Endodermal cell (in vitro differentiated cells): ENCODE measurements around the gene SREK1. TPM values are rescaled to one million over a fixed set of nuclear protein-coding genes. Genes with fewer than 3 reads are reported as not detected.

Experiments used
- DNase-seq: peaks from one replicate; pipeline ENCODE4 v3.0.0-alpha.2; 2017
- H3K27ac ChIP-seq: 2 replicates; pipeline ENCODE4 v1.5.1; 2013; ENCODE audit warnings: mild to moderate bottlenecking, low read depth, low read length, moderate library complexity
- H3K27me3 ChIP-seq: 2 replicates; pipeline ENCODE4 v1.6.1; 2013; ENCODE audit warnings: mild to moderate bottlenecking, low read length, moderate library complexity; ENCODE audit not compliant: insufficient read depth, control insufficient read depth, poor library complexity, severe bottlenecking
- H3K36me3 ChIP-seq: 2 replicates; pipeline ENCODE4 v1.7.0; 2013; ENCODE audit warnings: mild to moderate bottlenecking, low read length, moderate library complexity; ENCODE audit not compliant: control insufficient read depth, insufficient read depth
- H3K4me1 ChIP-seq: one replicate; pipeline ENCODE4 v1.7.0; 2013; ENCODE audit warnings: low read length; ENCODE audit not compliant: control insufficient read depth, insufficient read depth
- H3K4me3 ChIP-seq: 2 replicates; pipeline ENCODE4 v1.5.1; 2013; ENCODE audit warnings: mild to moderate bottlenecking, low read length, moderate library complexity
- H3K9ac ChIP-seq: 2 replicates; pipeline ENCODE4 v1.6.1; 2013; ENCODE audit warnings: mild to moderate bottlenecking, low read length, moderate library complexity; ENCODE audit not compliant: poor library complexity, severe bottlenecking; ENCODE audit errors: extremely low read depth
- H3K9me3 ChIP-seq: 2 replicates; pipeline ENCODE4 v1.6.1; 2013; ENCODE audit warnings: mild to moderate bottlenecking, low read length, moderate library complexity; ENCODE audit not compliant: control insufficient read depth
- H3K27ac Mint-ChIP-seq: 2 replicates; pipeline ENCODE4 v1.8.0; 2020; ENCODE audit warnings: mixed read lengths
- H3K27me3 Mint-ChIP-seq: 2 replicates; pipeline ENCODE4 v1.8.0; 2021; ENCODE audit warnings: mild to moderate bottlenecking, mixed read lengths; ENCODE audit not compliant: insufficient read depth
- H3K36me3 Mint-ChIP-seq: 2 replicates; pipeline ENCODE4 v1.8.0; 2020; ENCODE audit warnings: low read depth, mixed read lengths
- H3K4me1 Mint-ChIP-seq: 2 replicates; pipeline ENCODE4 v1.8.0; 2020; ENCODE audit warnings: mixed read lengths
- H3K4me3 Mint-ChIP-seq: 2 replicates; pipeline ENCODE4 v1.8.0; 2020; ENCODE audit warnings: mild to moderate bottlenecking, moderate library complexity, mixed read lengths
- H3K9me3 Mint-ChIP-seq: 2 replicates; pipeline ENCODE4 v1.8.0; 2020; ENCODE audit warnings: mild to moderate bottlenecking, mixed read lengths
- WGBS, 2 experiments: methylation state at CpG; one replicate each; pipeline versions ENCODE4 v1.1.5 to v1.1.7; 2013; ENCODE audit warnings: missing lambda C conversion rate in 2 of 2, mixed read lengths in 1 of 2; ENCODE audit not compliant: insufficient coverage in 1 of 2, insufficient read length in 1 of 2; 5-methylcytosine and 5-hydroxymethylcytosine counted together
- total RNA-seq, 2 donors: library from RNA; stranded (reverse); fragmentation: NEBNext Ultra II Directional in 1 of 2; extraction: Animal tissue kit (Norgen Biotek cat#: 25700) in 1 of 2; gene quantifications; 2 replicates in 1 of 2; 3 replicates in 1 of 2; pipeline ENCODE4 v1.2.1, GENCODE V29; 2021
- TF ChIP-seq, protein P1 (sequence below): fragments of 200-600 bp; sonication (generic); conservative IDR thresholded peaks from 2 replicates; pipeline ENCODE4 v1.5.0; 2021; ENCODE audit warnings: antibody characterized with exemption, mild to moderate bottlenecking

The SREK1 gene
- total RNA-seq, 2 donors from 2014 or later, result 58.8 to 67.1 TPM

DNA sequence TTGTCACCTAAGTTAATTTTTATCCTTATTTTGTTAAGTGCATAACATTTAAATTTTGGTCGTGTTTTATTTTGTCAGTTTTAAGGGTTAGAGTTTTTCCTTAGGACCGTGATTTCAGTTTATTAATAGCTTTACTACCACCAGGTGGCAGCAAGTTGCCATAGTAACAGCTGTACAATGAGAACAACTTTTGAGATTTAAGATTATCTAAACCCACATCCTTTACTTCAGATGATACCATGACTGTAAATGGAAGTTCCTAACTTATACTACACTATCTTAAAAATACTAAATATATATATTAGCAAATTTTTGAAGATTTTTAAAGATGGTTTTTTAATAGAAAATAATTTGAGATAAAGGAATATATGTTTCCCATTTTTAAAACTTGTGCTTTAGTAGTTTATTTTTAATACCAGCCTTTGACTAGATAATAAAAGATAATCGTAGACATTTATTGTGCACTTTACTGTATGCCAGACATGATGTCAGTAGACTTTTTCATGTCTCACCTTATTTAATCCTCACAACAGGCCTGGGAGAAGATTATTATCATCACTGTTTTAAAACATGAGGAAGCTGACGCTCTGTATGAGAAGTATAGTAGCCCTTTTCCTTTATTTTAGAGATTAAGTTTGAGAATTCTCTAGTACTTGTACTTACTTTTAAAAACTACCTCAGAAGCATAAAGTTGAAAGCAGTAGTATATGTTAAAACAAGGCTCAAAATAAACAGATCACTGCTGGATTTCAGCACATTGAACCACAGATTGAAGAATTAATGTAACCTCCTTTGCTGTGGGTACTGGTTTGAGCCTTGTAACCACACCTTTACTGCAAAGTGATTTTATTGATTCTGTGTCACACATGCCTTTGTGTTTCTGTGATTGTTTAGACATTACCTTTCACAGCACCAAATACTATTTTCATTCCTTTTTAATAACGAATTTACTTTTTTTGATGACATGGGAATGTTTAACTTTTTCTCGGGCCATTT, 27.5 kb downstream of the SREK1 start:
- H3K4me3 ChIP-seq, result no peak overlapping the region
- H3K27ac Mint-ChIP-seq, result no peak overlapping the region
- no peaks in the 10 kb centered on the region for H3K4me1 Mint-ChIP-seq
- no peaks in the 10 kb centered on the region for H3K4me1 ChIP-seq
- H3K27ac ChIP-seq, result no peak overlapping the region
- no peaks in the 10 kb centered on the region for H3K27me3 ChIP-seq
- TF ChIP-seq, protein P1, sequence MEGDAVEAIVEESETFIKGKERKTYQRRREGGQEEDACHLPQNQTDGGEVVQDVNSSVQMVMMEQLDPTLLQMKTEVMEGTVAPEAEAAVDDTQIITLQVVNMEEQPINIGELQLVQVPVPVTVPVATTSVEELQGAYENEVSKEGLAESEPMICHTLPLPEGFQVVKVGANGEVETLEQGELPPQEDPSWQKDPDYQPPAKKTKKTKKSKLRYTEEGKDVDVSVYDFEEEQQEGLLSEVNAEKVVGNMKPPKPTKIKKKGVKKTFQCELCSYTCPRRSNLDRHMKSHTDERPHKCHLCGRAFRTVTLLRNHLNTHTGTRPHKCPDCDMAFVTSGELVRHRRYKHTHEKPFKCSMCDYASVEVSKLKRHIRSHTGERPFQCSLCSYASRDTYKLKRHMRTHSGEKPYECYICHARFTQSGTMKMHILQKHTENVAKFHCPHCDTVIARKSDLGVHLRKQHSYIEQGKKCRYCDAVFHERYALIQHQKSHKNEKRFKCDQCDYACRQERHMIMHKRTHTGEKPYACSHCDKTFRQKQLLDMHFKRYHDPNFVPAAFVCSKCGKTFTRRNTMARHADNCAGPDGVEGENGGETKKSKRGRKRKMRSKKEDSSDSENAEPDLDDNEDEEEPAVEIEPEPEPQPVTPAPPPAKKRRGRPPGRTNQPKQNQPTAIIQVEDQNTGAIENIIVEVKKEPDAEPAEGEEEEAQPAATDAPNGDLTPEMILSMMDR, result peak; percentile 84
- no peak overlapping the region for H3K9ac ChIP-seq
- H3K9me3 ChIP-seq, result no peaks in the 10 kb centered on the region
- DNase-seq, result no peak
- H3K4me3 Mint-ChIP-seq, result no peak overlapping the region
- peaks cover 77% of the 10 kb centered on the region for H3K36me3 ChIP-seq
- H3K36me3 Mint-ChIP-seq, result peaks cover 38% of the 10 kb centered on the region
- WGBS, 2 experiments, result 80 to 96% methylated on average over 1 to 5 of the region's 6 CpGs
- H3K9me3 Mint-ChIP-seq, result no peaks in the 10 kb centered on the region
- H3K27me3 Mint-ChIP-seq, result no peaks in the 10 kb centered on the region

DNA sequence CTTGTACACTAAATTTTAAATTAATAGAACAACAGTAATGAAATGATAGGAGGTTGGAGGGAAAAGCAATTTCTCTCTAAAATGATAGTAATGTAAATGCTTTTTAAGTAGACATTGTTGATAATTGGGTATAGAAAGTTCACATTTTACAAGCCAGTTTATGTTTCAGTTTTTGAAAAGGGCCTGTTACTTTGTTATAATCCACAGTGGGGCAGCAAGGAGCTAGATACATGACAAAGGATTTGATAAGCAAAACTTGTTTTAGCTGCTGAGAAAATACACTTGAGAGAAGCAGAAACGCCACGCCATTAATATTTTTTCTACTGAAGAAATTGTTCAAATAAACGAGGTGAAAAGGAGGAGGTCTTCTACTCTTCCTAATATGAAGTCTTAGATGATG, 30.2 kb downstream of the SREK1 start:
- DNase-seq, result no peak
- Mint-ChIP-seq H3K4me1 (no peaks in the 10 kb centered on the region), H3K4me3 (no peak overlapping the region), H3K27me3 (no peaks in the 10 kb centered on the region), H3K27ac (no peak overlapping the region), H3K36me3 (peaks cover 53% of the 10 kb centered on the region), H3K9me3 (no peaks in the 10 kb centered on the region)
- no peak overlapping the region for H3K9ac ChIP-seq
- no peaks in the 10 kb centered on the region for H3K27me3 ChIP-seq
- no peaks in the 10 kb centered on the region for H3K9me3 ChIP-seq
- TF ChIP-seq, protein P1, result peak; percentile 66
- H3K27ac ChIP-seq, result no peak overlapping the region
- no peak overlapping the region for H3K4me3 ChIP-seq
- H3K36me3 ChIP-seq, result peaks cover 78% of the 10 kb centered on the region
- WGBS, 2 experiments, result 92 to 94% methylated on average over 2 to 3 of the region's 3 CpGs
- no peaks in the 10 kb centered on the region for H3K4me1 ChIP-seq

DNA sequence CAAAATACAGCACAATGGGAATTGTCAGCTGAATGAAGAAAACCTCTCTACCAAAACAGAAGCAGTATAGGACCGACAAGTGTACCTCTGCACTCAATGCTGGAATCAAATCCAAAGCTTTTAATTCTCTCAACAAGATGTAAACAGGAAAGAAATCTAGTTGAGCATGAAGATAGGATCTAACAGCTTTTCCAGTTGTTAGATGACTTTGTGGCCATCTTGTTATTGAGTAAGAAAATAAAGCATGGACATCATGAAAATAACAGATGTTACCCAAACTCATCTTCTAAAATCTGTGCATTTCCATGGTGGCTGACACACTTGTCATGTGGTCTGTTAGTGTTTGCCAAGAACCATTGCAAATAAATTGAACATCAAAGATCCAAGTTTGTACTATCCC, 34.7 kb downstream of the SREK1 start:
- Histone ChIP-seq H3K36me3 (peaks cover 86% of the 10 kb centered on the region), H3K9ac (no peak overlapping the region), H3K27ac (no peak overlapping the region), H3K9me3 (no peaks in the 10 kb centered on the region), H3K27me3 (no peaks in the 10 kb centered on the region), H3K4me3 (no peak overlapping the region), H3K4me1 (no peaks in the 10 kb centered on the region)
- DNase-seq, result no peak
- H3K27me3 Mint-ChIP-seq, result no peaks in the 10 kb centered on the region
- H3K27ac Mint-ChIP-seq, result no peak overlapping the region
- H3K36me3 Mint-ChIP-seq, result peaks cover 56% of the 10 kb centered on the region
- no peaks in the 10 kb centered on the region for H3K4me1 Mint-ChIP-seq
- TF ChIP-seq, protein P1, result no peak
- no peak overlapping the region for H3K4me3 Mint-ChIP-seq
- H3K9me3 Mint-ChIP-seq, result no peaks in the 10 kb centered on the region
- 80 to 96% methylated on average over 1 of the region's 1 CpG for WGBS, 2 experiments
